GM18858 (cell line): ENCODE results near the gene TTC9B.

Source experiments
- ATAC-seq: cut with Tn5 transposase; IDR thresholded peaks from one replicate; pipeline ENCODE4 v1.9.1; 2021; ENCODE audit not compliant: unreplicated experiment

Gene TTC9B

DNA sequence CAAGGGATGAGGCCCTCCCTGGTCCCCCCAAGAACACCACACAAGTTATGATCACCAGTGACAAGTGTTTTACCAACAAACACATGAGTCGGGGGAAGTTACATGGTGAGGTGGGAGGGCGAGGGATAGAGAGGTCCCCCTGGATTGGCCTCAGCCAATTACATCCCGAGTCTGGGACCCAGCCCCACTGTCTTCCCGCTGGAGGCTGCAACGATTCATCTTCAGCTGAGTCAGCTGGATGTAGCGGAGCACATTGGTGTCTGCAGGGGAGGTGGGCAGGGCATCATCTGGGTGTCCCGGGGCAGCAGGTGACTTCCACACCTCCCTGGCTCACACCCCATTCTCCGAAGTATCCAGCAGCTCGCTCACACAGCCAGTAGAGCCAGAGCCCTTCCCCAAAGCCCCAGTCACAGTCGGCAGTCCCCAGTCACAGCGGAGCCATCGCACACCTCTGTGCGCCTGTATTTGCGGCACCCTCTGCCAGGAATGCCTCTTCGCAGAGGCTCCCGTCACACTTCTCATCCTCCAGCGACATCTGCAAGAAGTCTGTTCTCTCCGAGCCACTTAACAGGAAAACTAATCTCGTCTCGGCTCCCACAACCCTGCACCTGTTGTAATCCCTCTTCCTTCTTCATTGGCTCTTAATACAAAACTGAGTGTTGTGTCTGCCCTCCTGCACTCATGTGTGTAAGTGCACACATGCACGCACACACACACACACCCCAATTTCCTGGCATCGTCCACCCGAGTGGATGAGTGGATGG lies 2.0 kb downstream of the TTC9B start:
- ATAC-seq, result no peak

DNA sequence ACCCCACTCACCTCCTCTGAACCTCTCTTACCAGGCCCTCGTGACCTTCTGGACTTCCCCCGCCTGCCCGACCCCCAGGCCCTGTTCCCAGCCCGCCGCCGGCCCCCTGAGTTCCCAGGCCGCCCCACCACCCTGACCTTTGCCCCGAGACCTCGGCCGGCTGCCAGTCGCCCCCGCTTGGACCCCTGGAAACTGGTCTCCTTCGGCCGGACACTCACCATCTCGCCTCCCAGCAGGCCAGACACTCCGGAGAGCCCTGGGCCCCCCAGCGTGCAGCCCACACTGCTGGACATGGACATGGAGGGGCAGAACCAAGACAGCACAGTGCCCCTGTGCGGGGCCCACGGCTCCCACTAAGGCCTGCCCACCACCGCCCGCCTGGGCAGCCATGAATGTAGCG lies 3.2 kb downstream of the TTC9B start:
- ATAC-seq, result no peak

DNA sequence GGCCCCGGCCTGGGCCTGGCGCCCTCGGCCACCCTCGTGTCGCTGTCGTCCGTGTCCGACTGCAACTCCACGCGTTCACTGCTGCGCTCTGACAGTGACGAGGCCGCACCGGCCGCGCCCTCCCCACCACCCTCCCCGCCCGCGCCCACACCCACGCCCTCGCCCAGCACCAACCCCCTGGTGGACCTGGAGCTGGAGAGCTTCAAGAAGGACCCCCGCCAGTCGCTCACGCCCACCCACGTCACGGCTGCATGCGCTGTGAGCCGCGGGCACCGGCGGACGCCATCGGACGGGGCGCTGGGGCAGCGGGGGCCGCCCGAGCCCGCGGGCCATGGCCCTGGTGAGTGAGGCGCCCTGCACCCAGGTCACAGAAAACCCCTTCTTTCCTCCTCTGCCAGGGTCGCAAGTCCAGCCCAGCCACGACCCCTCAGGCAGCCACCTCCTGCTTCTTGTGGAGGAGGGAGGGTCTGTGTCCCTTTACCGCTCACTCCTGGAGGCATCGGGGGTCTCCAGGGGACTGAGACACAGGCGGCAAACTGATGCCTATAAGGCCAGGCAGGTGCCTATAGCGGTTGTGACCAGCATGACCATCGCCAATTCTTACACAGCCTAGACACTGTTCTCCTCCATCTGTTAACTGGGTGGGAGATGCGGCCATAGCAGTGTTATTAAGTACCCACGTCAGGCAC lies 4.2 kb downstream of the TTC9B start:
- ATAC-seq, result no peak

DNA sequence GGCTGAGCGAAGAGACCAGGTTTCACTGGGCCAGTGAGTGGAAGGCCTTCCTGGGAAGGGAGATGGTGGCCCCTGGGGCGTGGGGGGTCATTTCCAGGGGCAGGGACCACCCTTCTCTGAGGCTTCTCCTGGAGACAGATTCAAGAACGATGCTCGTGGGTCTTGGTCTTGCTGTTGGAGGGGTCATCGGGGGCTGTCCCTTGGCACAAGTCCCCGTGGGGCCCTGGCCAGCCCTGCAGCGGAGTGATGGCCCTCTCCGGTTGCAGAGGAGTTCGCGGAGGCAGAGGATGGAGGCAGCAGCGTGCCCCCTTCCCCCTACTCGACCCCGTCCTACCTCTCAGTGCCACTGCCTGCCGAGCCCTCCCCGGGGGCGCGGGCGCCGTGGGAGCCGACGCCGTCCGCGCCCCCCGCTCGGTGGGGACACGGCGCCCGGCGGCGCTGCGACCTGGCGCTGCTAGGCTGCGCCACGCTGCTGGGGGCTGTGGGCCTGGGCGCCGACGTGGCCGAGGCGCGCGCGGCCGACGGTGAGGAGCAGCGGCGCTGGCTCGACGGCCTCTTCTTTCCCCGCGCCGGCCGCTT lies 4.8 kb downstream of the TTC9B start:
- no peak for ATAC-seq

DNA sequence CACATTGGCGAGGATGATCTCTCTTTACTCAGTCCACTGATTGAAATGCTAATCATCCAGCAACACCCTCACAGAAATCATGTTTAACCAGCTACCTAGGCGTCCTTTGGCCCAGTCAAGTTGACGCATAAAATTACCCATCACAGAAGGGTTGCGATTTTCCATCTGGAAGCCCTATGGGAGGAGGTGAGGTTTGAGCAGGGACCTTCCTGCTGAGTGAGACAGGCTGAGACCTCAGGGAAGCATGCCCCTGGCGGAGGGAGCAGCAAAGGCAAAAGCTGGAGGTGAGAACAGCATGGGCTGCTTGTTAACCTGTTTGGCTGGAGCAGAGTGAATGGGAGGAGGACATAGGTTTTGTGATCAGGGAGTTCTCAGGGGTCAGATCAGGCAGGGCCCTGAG lies 7.3 kb downstream of the TTC9B start:
- no peak for ATAC-seq

DNA sequence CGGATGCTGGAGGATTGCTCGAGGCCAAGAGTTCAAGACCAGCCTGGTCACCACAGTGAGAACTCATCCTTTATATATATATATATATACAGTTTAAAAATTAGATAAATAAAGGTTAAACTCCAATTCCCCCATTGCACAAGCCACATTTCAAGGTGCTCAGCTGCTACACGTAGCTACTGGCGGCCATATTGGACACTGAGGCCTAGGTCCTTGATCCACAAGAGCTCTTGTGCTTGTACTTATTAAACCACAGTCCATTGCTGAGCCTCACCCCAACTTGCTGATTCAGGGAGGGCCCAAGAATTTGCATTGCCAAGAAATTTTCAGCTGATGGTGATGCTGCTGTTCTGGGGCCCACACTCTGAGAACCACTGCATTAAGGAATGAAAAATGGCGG lies 9.6 kb downstream of the TTC9B start:
- no peak for ATAC-seq

DNA sequence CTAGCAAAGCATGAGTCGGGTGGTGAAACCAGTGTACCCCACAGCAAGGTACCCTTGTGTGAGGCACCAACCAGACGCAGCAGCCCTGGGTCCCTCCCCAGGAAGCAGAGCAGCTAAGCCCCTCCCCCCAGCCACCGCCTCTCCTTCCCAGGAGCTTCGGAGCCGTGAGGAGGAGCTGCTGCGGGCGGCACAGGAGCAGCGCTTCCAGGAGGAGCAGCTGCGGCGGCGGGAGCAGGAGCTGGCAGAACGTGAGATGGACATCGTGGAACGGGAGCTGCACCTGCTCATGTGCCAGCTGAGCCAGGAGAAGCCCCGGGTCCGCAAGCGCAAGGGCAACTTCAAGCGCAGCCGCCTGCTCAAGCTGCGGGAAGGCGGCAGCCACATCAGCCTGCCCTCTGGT lies 12.4 kb downstream of the TTC9B start:
- no peak for ATAC-seq

DNA sequence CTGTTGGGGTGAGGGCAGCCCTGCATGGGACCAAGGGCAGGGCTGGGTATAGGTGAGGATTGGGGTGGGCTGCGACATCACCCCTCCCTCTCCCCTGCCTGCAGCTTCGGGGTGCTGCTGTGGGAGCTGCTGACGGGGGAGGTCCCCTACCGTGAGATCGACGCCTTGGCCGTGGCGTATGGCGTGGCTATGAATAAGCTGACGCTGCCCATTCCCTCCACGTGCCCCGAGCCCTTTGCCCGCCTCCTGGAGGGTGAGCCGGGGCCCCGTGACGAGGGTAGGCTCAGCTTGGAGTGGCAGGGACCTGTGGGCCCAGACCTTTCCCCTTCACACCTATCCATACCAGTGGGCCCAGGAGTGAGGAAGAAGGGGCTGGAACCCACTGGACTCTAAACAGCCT lies 13.8 kb downstream of the TTC9B start:
- no peak for ATAC-seq

DNA sequence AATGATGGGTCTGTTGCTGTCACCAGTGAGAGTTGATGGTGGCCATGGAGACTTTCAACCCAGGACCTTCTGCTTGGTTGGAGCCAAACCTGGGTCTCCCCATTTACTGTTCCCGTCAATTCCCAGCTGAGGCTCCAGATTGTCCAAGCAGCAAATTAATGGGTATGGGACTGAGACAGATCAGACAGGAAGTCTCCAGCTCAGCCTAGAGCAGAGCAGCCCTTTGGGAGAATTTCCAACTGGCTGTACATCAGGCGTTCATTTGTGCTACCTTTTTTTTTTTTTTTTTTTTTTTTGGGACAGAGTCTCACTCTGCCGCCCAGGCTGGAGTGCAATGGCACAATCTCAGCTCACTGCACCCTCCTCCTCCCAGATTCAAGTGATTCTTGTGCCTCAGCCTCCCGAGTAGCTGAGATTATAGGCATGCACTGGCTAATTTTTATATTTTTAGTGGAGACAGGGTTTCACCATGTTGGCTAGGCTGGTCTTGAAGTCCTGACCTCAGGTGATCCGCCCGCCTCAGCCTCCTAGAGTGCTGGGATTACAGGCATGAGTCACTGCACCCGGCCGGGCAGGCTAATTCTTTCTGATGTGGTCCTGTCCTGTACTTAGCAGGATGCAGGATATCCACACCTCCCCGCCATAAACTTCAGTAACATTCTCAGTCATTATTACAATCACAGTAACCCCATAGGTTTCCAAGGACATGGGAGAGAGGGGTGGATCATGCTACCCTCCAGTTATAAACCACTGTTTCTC lies 17.7 kb downstream of the TTC9B start:
- ATAC-seq, result no peak

DNA sequence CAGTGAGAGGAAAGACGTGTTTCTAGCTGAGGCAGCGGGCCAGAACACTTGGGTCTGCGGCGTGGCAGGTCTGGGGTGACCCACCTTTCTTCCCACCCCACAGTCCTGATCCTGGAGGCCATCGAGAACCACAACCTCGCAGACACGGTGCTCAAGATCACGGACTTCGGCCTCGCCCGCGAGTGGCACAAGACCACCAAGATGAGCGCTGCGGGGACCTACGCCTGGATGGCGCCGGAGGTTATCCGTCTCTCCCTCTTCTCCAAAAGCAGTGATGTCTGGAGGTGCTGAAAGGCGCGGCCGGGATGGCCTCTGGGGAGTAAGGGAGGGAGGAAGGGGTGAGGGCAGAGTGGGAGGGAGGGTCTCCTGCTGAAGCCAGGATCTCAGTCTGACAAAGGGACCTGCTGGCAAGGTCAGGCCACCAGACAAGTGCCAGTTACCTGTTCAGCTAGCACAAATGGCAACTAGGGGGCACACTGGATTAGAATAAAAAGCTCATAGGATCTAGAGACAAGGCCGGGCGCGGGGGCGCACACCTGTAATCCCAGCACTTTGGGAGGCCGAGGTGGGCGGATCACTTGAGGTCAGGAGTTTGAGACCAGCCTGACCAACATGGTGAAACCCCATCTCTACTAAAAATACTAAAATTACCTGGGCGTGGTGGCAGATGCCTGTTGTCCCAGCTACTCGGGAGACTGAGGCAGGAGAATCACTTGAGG lies 19.8 kb downstream of the TTC9B start:
- ATAC-seq, result no peak

DNA sequence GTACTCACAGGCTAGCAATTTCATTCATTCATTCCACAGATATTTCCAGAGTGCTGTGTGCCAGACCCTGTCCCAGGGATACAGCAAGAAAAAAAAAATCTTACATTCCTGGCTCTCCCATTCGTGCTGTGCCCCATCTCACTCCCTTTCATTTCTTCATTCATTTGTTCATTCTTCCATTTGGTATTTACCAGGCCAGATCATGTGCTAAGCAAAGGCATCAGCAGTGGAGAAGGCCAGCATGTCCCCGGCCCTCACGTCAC lies 24.7 kb downstream of the TTC9B start:
- no peak for ATAC-seq

DNA sequence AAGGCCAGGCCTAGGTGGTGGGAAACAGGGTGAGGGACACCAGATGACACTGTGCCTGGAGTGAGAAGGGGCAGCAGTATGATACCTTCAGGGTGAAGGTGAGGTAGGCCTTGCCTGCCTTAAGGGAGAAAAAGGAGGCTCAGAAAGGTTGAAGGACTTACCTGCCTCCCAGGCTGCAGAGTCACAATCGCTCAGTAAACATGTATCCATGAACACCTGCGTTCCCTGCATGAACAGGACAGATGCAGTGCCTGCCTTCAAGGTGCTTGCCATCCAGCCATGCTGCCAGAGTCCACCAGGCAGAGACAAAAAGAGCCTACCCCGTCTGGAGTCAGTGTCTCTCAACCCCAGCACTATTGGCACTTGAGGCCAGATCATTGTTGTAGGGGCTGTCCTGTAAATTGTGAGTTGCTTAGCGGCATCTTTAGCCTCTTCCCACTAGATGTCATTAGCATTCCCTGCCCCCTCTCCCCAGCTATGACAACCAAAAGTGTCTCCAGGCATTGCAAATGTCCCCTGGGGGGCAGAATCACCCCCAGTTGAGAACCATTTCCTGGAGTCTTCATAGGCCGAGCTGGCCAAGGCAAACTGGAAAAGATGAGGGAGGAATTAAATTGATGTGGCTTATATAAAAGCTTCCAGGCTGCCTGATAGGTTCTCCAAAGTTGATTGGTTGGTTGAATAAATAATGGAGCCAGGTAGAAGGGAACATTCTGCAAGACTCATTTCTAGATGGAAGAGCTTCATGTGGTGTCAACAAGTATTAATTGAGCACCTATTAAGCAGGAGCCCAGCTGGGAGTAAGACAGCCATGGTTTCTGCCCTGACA lies 25.2 kb downstream of the TTC9B start:
- no peak for ATAC-seq

DNA sequence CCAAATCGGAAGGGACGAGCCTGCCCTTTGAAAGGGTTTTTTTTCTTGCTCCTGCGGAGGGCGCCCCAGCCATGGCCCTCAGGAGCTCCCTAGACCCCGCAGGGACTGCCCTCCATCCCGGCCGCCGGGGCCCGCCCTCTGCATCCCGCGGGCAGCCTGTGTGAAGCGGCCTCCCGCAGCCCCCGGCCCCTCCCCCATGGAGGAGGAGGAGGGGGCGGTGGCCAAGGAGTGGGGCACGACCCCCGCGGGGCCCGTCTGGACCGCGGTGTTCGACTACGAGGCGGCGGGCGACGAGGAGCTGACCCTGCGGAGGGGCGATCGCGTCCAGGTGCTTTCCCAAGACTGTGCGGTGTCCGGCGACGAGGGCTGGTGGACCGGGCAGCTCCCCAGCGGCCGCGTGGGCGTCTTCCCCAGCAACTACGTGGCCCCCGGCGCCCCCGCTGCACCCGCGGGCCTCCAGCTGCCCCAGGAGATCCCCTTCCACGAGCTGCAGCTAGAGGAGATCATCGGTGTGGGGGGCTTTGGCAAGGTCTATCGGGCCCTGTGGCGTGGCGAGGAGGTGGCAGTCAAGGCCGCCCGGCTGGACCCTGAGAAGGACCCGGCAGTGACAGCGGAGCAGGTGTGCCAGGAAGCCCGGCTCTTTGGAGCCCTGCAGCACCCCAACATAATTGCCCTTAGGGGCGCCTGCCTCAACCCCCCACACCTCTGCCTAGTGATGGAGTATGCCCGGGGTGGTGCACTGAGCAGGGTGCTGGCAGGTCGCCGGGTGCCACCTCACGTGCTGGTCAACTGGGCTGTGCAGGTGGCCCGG lies 26.1 kb downstream of the TTC9B start:
- no peak for ATAC-seq

DNA sequence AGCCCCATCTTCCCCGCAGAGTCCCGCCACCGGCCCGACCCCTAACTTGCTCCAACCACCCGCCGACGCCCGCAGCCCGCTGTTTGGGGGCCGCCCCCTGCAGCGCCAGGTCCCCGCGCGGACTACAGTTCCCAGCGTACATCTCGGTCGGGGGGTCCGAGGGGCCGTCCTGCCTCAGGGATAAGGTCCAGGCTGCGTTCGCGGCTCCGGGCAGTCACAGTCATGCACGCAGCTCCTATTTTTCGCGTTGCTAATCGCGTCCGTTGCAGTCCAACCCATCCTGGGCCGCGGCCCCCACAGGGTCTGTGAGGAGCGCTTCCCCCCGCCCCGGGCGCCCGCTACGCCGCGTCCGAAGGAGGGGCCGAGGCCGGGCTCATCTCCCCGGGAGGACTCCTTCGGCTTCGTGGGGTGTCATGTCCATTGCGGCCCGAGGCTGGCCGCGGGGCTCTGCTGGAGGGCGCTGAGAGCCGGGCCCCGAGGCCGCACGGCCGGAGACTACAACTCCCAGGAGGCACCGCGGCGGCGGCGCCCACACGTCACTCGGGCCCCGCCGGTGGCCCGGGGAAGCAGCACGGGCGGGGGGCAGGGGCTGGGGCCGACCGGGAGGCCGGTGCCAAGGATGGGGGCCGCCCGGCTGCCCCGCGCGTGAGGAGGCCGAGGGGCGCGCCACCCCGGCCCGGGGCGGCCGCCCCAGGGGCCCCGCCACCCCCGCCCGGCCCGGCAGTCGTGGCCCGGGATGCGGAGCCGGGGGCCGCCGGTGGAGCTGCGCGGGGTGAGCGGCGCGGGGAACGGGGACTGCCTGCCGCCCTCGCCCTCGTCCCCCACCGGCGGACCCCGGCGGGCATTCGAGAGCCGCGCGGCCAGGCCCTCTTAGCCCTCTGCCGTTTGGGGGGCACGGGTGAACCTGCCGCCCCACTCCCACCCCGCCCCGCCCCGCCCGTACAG lies 27.0 kb downstream of the TTC9B start, which contains the start of gene MAP3K10:
Gene MAP3K10, plus strand, starts transcription at position 536 of the 945 bp plus-strand sequence. CDS start 606 bp downstream, outside the sequence.
- no peak for ATAC-seq

DNA sequence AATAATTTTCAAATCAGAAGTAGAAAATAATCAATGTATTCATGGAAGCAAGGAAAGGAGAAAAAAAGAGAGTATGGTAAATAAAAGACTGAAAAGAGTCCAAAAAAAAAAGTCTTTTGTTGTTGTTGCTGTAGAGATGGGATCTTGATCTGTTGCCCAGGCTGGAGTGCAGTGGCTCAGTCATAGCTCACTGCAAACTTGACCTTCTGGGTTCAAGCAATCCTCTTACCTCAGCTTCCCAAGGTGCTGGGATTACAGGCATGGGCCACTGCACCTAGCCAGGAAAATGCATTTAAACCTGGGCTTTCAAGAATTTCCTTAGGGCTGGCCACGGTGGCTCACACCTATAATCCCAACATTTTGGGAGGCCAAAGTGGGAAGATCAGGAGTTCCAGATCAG lies 33.9 kb downstream of the TTC9B start:
- no peak for ATAC-seq

DNA sequence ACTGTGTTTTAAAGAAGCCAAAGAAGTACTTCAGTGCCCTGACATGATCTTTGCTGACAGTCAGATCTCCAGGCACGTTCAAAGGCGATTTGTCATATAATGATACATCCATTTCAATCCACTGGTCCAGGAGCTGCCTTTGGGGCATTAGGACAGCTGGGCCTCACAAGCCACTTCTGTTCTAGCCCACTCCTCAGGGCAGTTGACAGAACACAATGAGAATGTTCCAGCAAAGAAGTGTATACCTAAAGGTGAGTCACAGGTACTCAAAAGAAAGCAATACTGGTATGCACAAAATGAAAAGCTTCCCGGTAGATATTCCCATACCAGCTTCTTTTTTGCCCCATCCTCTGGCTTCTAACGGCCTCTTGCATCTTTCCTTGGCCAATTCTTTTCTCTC lies 39.4 kb downstream of the TTC9B start:
- no peak for ATAC-seq

DNA sequence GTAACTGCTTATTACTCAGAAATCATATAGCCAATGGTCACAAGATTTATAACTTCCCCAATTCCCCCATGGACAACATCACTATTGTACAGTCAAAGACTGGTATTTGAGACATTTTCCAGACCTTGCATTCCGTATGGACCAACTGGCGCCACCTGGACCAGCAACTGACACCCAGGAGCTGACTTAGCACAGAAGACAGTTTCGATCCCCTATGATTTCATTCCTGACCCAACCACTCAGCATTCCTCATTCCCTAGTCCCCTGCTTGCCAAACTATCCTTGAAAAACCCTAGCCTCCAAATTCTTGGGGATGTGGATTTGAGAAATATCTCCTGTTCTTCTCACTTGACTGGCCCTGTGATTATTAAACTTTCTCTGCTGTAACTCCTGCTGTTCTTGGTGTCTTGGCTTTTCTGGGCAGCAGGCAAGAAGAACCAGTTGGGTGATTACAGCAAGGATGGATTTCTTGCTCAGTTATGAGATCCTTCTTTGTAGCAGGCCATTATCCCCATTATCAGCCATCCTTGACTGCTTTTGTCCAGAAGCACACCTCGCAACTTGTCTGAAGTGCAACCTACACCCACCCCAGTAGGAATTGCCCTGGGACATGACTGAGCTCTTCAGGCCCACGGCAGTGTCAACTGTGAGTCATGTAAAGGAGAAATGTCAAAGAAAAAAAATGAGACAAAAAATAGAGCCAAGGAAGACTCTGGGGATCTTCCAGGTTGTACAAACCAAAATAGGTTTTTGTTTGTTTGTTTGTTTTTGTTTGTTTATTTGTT lies 40.7 kb downstream of the TTC9B start:
- no peak for ATAC-seq

DNA sequence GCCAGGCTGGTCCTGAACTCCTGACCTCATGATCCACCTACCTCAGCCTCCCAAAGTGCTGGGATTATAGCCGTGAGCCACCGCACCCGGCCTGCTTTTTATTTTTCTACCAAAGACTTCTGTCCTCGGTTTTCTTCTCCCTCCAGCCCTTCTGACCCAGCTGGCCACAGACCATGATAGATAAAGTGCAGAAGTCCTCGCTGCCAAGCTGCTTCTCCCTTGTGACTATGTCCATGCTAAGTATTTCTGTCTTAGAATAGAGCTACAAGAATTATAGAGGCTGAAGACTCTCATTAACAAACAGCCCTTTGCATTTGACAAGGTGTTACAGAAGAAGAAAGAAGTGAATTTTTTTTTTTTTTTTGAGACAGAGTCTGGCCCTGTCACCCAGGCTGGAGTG lies 42.4 kb downstream of the TTC9B start:
- no peak for ATAC-seq
